ACC112 (cell line): ENCODE results near the gene OSBPL9.
"Not testable (repeated sequence)": the region's sequence is repeated elsewhere in the genome, so short reads cannot be mapped to it uniquely, and the experiment has no call there.

ENCODE experiments used
- H2AFZ ChIP-seq: fragments of 200-600 bp; sonication (generic); one replicate; pipeline ENCODE4 v1.6.0; 2017; ENCODE audit warnings: antibody characterized with exemption, low read length; ENCODE audit not compliant: unreplicated experiment
- H3K27ac ChIP-seq: fragments of 200-600 bp; sonication (generic); 2 replicates; pipeline ENCODE4 v1.5.1; 2014; ENCODE audit warnings: low read depth, mild to moderate bottlenecking, antibody characterized with exemption, low read length, moderate library complexity
- H3K27me3 ChIP-seq: fragments of 200-600 bp; sonication (generic); 2 replicates; pipeline ENCODE4 v1.6.1; 2014; ENCODE audit warnings: mild to moderate bottlenecking, antibody characterized with exemption, low read length, moderate library complexity, mixed read lengths; ENCODE audit not compliant: insufficient read depth
- H3K36me3 ChIP-seq: fragments of 200-600 bp; sonication (generic); 2 replicates; pipeline ENCODE4 v1.6.1; 2016; ENCODE audit warnings: mild to moderate bottlenecking, antibody characterized with exemption, low read length, moderate library complexity, mixed read lengths; ENCODE audit not compliant: insufficient read depth
- H3K4me1 ChIP-seq: fragments of 200-600 bp; sonication (generic); one replicate; pipeline ENCODE4 v1.6.1; 2016; ENCODE audit warnings: low read length, mixed read lengths; ENCODE audit not compliant: insufficient read depth, unreplicated experiment, control insufficient read depth
- H3K4me3 ChIP-seq: fragments of 200-600 bp; sonication (generic); 2 replicates; pipeline ENCODE4 v1.5.1; 2014; ENCODE audit warnings: mild to moderate bottlenecking, low read depth, low read length
- H3K79me2 ChIP-seq: fragments of 200-600 bp; sonication (generic); one replicate; pipeline ENCODE4 v1.6.0; 2016; ENCODE audit warnings: low read length; ENCODE audit not compliant: control insufficient read depth, unreplicated experiment, insufficient read depth

OSBPL9 gene

GRCh38 chr1:51726544-51727225 lies 109.8 kb downstream of the OSBPL9 start:
- Histone ChIP-seq H3K4me3 (no peak overlapping the region), H3K4me1 (peaks cover 5% of the 10 kb centered on the region), H2AFZ (no peak overlapping the region), H3K27me3 (no peaks in the 10 kb centered on the region), H3K36me3 (no peaks in the 10 kb centered on the region), H3K27ac (no peak overlapping the region), H3K79me2 (peaks cover 20% of the 10 kb centered on the region)

DNA sequence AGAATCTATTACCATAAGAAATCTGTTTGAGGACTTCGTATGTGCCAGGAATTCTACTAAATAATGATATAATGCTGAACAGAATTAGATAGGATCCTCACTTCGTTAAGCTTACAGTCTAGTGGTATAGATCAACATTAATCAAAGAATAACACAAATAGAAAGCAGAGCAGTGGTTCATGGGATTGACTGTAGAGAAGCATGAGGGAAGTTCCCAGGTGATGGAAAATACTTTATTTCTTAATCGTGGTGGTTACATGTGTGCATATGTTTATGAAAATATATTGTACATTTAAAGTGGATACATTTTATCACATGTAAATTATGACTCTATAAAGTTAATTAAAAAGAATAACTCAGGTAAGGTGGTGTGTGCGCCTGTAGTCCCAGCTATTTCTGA lies 110.5 kb downstream of the OSBPL9 start:
- Histone ChIP-seq H3K4me3 (no peak overlapping the region), H3K36me3 (no peaks in the 10 kb centered on the region), H3K27ac (no peak overlapping the region), H3K4me1 (peaks cover 5% of the 10 kb centered on the region), H2AFZ (no peak overlapping the region), H3K27me3 (no peaks in the 10 kb centered on the region), H3K79me2 (peaks cover 22% of the 10 kb centered on the region)

DNA sequence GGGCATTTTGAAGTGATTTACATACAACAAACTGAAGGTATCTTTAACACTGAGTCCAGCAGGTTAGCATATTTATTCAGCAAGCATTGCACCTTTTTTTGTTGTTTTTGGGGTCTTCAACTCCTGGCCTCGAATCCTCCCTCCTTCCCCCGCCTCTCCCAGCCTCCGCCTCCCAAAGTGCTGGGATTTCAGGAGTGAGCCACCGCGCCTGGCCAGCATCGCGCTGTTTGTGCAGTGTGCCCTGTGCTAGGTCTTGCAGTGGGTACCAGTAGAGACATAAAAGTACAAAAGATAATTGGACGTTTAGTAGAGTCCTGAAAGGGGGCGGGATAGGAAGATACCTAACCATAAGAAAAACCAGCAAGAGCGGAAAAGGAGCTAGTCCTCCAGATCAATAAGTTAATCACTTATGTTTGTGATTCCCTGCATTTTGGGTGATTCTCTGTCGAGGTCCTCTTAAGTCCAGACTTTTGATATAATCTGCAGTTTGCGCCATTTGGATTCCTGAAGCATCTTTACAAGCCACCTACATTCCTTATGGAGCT lies 111.8 kb downstream of the OSBPL9 start:
- Histone ChIP-seq H2AFZ (peak overlapping the region; percentile 84), H3K36me3 (no peaks in the 10 kb centered on the region), H3K4me1 (peaks cover 5% of the 10 kb centered on the region), H3K27me3 (no peaks in the 10 kb centered on the region), H3K27ac (no peak overlapping the region), H3K79me2 (peaks cover 34% of the 10 kb centered on the region), H3K4me3 (peak overlapping the region; percentile 84)

DNA sequence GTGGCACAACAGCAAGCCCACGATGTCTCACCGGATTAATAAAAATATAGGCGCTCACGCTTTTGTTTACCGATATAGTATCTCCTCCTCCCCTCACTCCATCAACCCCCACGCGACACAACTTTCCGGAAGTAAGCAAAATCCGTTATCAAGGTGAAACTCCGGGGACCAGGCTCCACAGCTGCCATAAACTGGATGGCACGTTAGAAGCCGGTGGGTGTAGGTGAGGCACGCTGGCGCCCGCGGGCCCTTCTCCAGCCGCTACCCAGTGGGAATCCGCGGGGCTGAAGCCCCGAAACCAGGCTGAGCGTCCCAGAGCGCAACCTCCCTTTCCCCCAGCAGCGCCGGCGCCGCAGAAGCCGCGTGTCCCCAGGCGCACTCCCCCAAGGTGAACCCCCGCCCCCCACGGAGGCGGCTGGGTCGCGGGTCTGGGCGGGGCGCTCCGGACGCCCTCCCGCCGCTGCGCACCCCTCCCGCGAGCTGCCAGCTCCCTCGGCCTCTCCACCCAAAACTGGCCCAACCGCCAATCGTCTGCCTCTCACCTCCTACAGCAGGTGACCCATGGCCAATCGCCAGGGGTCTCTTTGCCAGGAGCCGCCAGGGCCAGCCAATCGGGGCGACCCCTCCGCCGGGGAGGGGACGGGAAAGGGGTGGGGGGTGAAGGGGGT lies 112.4 kb downstream of the OSBPL9 start:
- no peaks in the 10 kb centered on the region for H3K27me3 ChIP-seq
- peak overlapping the region; percentile 10; the same call in 1 of the 2 replicates for H3K27ac ChIP-seq
- H3K79me2 ChIP-seq, result peaks cover 34% of the 10 kb centered on the region
- no peaks in the 10 kb centered on the region for H3K36me3 ChIP-seq
- H3K4me1 ChIP-seq, result peaks cover 8% of the 10 kb centered on the region
- H3K4me3 ChIP-seq, result peak overlapping the region; percentile 84
- peak overlapping the region; percentile 84 for H2AFZ ChIP-seq

DNA sequence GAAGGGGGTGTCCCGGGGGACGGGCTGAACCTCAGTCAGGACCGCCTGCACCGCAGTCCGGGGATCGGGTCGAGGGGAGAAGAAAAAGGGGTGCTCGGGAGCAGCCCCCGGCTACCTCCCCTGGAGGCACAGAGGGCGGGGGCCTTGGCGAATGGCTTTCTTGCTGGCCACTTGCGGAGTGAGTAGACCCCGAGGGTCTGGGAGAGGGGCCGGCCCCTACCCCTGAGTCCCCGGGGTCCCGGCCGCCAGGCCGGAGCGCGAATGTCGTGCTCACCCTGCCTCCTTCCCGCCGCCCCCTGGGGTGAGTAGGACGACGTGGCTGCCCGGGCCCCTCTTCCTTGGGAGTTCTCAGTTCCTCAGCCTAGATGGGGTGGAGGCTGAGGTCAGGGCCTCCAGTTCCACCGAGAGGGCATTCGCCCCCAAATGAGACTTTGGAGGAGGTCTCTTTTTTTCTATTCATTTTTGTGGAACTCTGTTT lies 113.0 kb downstream of the OSBPL9 start:
- peak overlapping the region; percentile 84 for H3K4me3 ChIP-seq
- peaks cover 9% of the 10 kb centered on the region for H3K4me1 ChIP-seq
- H3K36me3 ChIP-seq, result no peaks in the 10 kb centered on the region
- peak overlapping the region; percentile 0; the same call in 1 of the 2 replicates for H3K27ac ChIP-seq
- H2AFZ ChIP-seq, result peak overlapping the region; percentile 84
- peaks cover 39% of the 10 kb centered on the region for H3K79me2 ChIP-seq
- H3K27me3 ChIP-seq, result no peaks in the 10 kb centered on the region

- Histone ChIP-seq H3K4me1 (peaks cover 27% of the 10 kb centered on the region), H3K36me3 (no peaks in the 10 kb centered on the region), H3K27me3 (no peaks in the 10 kb centered on the region), H2AFZ (no peak overlapping the region), H3K27ac (no peak overlapping the region), H3K4me3 (no peak overlapping the region), H3K79me2 (peaks cover 55% of the 10 kb centered on the region)
Measured at GRCh38 chr1:51731998-51732397, 115.1 kb downstream of the OSBPL9 start.

- H2AFZ ChIP-seq, result no peak overlapping the region
- no peaks in the 10 kb centered on the region for H3K27me3 ChIP-seq
- no peak overlapping the region for H3K27ac ChIP-seq
- no peaks in the 10 kb centered on the region for H3K36me3 ChIP-seq
- no peak overlapping the region for H3K4me3 ChIP-seq
- H3K4me1 ChIP-seq, result peaks cover 35% of the 10 kb centered on the region
- peaks cover 60% of the 10 kb centered on the region for H3K79me2 ChIP-seq
Measured at GRCh38 chr1:51732701-51733425, 116.0 kb downstream of the OSBPL9 start.

- H3K4me3 ChIP-seq, H2AFZ ChIP-seq, H3K27me3 ChIP-seq, H3K27ac ChIP-seq, H3K36me3 ChIP-seq: not testable (repeated sequence)
- Histone ChIP-seq H3K79me2 (peaks cover 66% of the 10 kb centered on the region), H3K4me1 (peaks cover 37% of the 10 kb centered on the region)
Measured at GRCh38 chr1:51733426-51733774, 116.5 kb downstream of the OSBPL9 start.

- Histone ChIP-seq H2AFZ (no peak overlapping the region), H3K36me3 (no peaks in the 10 kb centered on the region), H3K79me2 (peaks cover 69% of the 10 kb centered on the region), H3K4me3 (no peak overlapping the region), H3K4me1 (peaks cover 33% of the 10 kb centered on the region), H3K27ac (no peak overlapping the region), H3K27me3 (no peaks in the 10 kb centered on the region)
Measured at GRCh38 chr1:51733793-51734522, 117.1 kb downstream of the OSBPL9 start.
